Fibroblast of mammary gland (primary cell): ENCODE measurements around the gene RPL37.

Experiments used
- DNase-seq: peaks from one replicate; pipeline ENCODE4 v3.0.0-alpha.2; 2010; ENCODE audit warnings: low read depth
- H3K4me3 ChIP-seq: 2 replicates; pipeline ENCODE4 v1.5.1; 2011; ENCODE audit warnings: low read depth, mild to moderate bottlenecking, low read length, moderate library complexity; ENCODE audit not compliant: control insufficient read depth
- TF ChIP-seq, protein P1 (sequence below): conservative IDR thresholded peaks from 2 replicates; pipeline ENCODE4 v1.5.1; 2011; ENCODE audit warnings: low read depth, low read length, inconsistent platforms; ENCODE audit not compliant: control insufficient read depth, insufficient read depth

The RPL37 gene

DNA sequence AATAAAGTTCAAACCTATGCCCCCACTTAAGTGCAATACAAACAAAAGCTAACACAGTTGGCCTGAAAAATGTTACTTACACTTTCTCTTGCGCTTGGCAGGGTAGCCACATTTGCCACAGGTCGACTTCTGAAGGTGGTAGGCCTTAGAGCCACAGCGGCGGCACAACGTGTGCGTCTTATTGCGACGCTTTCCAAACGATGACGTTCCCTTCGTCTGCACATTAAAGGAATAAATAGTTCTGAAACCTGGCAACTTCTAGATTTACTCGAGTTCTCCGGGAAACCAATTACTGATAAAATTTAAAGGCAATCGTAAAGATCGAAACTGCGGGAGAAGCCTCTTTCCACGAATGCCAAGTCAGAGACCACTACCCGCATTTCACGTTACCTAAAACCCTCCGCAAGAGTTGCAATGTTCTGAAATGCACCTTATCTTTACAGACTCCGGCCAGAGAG lies 602 bp downstream of the RPL37 start:
- peak; percentile 36 for DNase-seq
- peak overlapping the region; percentile 90 for H3K4me3 ChIP-seq
- TF ChIP-seq, protein P1, sequence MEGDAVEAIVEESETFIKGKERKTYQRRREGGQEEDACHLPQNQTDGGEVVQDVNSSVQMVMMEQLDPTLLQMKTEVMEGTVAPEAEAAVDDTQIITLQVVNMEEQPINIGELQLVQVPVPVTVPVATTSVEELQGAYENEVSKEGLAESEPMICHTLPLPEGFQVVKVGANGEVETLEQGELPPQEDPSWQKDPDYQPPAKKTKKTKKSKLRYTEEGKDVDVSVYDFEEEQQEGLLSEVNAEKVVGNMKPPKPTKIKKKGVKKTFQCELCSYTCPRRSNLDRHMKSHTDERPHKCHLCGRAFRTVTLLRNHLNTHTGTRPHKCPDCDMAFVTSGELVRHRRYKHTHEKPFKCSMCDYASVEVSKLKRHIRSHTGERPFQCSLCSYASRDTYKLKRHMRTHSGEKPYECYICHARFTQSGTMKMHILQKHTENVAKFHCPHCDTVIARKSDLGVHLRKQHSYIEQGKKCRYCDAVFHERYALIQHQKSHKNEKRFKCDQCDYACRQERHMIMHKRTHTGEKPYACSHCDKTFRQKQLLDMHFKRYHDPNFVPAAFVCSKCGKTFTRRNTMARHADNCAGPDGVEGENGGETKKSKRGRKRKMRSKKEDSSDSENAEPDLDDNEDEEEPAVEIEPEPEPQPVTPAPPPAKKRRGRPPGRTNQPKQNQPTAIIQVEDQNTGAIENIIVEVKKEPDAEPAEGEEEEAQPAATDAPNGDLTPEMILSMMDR: no peak

DNA sequence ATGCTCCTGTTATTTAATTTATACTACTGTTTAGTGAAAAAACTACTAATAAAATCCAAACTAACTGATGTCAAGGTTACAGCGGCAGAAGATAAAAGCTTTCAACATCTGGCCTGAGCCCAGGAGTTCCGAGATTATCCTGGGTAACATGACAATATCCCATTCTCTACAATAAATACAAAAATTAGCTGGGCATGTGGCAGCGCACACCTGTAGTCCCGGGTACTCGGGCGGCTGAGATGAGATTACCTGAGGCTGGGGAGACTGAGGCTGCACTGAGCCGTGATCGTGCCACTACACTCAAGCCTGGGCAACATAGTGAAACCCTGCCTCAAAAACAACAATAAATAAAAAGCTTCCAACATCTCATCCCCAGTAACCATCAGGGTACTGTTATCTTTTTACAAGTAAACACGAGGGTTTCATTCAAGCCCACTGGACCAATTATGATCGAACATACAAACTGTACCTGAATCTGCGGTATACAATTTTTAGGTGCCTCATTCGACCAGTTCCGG lies 1.3 kb downstream of the RPL37 start:
- no peak for DNase-seq
- TF ChIP-seq, protein P1: no peak
- peak overlapping the region; percentile 90 for H3K4me3 ChIP-seq

- TF ChIP-seq, protein P1: no peak
- DNase-seq: no peak
- H3K4me3 ChIP-seq: peak overlapping the region; percentile 90
These were observed 2.7 kb downstream of the RPL37 start for GRCh38 chr5:40832345-40832744.

DNA sequence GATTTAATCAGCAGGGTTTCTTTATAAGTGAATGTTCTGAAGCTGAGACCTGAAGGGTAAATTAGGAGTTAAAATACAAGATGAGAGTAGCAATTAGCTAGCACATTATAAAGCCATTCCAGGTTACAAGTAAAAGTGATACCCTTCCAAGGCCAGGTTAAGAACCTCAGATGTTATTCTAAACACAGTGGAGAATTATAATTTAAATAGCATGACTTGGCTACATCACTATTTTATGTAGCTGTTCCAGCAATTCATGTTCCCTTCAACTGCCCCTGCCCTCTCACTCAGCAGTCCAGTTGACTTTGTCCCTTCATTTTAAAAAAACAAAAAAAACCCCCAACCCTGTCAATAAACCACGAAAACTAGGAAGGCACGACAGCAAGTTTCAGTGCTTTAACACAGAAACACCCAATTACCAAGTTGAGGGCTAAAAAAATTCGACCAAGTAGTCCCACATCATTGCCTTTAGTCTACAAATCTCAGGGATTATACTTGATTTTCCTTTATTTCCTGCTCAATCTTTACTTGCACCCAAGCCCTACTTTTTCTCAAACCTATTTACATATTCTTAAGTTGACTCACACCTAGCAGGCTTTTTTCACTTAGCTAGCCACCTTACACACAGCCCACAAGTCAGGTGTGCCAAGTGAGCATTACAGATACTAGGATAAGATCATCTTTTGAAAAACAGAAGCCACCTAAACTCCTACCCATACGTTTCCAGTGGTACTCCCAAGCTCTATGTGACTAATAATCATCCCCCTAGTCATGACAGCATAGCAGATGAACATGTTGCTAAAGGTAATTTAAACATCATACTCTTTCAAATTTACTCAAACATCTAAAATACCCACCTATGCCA lies 3.4 kb downstream of the RPL37 start:
- TF ChIP-seq, protein P1: no peak
- no peak overlapping the region for H3K4me3 ChIP-seq
- DNase-seq: no peak

DNA sequence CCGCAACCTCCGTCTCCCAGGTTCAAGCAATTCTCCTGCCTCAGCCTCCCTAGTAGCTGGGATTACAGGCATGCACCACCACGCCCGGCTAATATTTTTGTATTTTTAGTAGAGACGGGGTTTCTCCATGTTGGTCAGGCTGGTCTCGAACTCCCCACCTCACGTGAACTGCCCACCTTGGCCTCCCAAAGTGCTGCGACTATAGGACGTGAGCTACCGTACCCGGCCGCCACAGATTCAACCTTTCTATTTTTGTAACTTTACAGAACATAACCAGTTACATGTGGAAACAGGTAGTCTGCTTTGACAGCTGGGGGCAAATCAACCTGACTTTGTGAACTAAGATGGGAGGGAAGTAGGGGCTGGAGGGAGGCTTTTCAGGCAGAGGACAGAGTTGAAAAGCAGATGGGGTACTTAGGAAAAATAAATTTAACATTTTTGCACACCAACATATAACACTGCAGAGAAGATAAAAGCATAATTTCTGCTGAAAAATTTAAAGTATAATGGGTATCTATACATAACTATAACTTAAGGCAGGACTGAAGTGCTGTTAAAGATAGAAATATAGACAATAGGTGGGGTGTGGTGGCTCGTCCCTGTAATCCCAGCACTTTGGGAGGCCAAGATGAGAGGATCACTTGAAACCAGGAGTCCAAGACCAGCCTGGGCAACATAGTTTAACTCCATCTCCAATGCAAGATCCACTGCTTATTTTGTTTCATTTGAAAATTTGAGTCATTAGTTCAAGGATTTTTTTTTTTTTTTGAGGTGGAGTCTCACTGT lies 5.1 kb downstream of the RPL37 start:
- TF ChIP-seq, protein P1: no peak
- H3K4me3 ChIP-seq: no peak overlapping the region
- DNase-seq: no peak

DNA sequence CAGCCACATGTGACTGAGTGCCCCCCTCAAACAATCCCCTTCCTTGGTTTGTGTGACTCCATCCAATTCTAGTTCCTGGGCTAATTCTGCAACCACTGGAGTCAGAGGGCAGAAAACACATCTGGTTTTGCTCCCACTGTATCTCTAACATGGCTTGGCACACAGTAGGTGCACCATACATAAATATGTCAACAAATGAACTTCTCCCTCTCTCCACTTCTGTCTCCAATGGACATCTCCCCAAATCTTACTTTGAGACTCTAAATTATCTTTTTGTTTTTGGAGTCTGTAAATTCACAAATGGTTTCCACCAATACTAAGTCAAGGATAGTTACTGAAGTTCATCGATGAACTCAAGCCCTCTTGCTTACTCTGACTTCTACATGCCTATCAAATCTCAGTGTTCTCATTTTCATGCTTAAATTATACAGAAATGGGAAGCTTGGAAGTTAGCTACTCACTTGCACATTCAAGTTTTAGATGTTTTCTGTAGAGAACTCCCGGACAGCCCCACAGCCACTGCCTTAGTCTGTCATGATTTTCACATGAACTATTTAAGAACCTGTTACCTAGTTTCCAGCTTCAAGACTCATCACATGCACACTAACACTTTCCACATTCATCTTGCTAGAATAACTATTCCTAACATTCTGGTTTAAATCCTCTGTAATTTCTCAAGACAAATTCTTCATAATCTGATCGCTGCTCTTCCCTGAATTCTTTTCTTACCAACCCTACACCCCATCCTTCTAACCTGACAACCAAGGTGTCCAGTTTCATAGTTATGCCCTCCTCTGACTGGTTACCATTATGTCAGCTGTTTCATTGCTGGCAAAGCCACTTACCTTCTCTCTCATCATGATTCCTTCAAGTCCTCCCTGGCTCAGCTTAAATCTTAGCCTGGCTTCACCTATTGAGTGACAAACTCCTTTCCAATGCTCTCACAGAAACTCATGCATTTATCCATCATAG lies 6.0 kb downstream of the RPL37 start:
- DNase-seq: no peak
- H3K4me3 ChIP-seq: no peak overlapping the region
- TF ChIP-seq, protein P1: no peak
